Endothelial cell (in vitro differentiated cells): ENCODE data around the gene NAA16. TPM values are rescaled to one million over a fixed set of nuclear protein-coding genes. Genes with fewer than 3 reads are reported as not detected.
"Not testable (repeated sequence)": the region's sequence is repeated elsewhere in the genome, so short reads cannot be mapped to it uniquely, and the experiment has no call there.

Source experiments
- DNase-seq: peaks from one replicate; pipeline ENCODE4 v3.0.0; 2021; ENCODE audit warnings: low spot score
- H3K27ac Mint-ChIP-seq: one replicate; pipeline ENCODE4 v1.8.0; 2021; ENCODE audit warnings: mixed read lengths, inconsistent platforms; ENCODE audit not compliant: unreplicated experiment
- H3K27me3 Mint-ChIP-seq: one replicate; pipeline ENCODE4 v1.8.0; 2021; ENCODE audit warnings: mild to moderate bottlenecking, moderate library complexity, mixed read lengths, inconsistent platforms; ENCODE audit not compliant: unreplicated experiment
- H3K36me3 Mint-ChIP-seq: one replicate; pipeline ENCODE4 v1.8.0; 2021; ENCODE audit warnings: mild to moderate bottlenecking, low read depth, mixed read lengths, inconsistent platforms; ENCODE audit not compliant: unreplicated experiment
- H3K4me1 Mint-ChIP-seq: one replicate; pipeline ENCODE4 v1.8.0; 2021; ENCODE audit warnings: mild to moderate bottlenecking, mixed read lengths, inconsistent platforms; ENCODE audit not compliant: unreplicated experiment
- H3K4me3 Mint-ChIP-seq: one replicate; pipeline ENCODE4 v1.8.0; 2021; ENCODE audit warnings: mild to moderate bottlenecking, mixed read lengths, inconsistent platforms; ENCODE audit not compliant: unreplicated experiment
- H3K9me3 Mint-ChIP-seq: one replicate; pipeline ENCODE4 v1.8.0; 2021; ENCODE audit warnings: mixed read lengths, inconsistent platforms; ENCODE audit not compliant: unreplicated experiment
- CTCF ChIP-seq: fragments of 200-600 bp; sonication (generic); IDR thresholded peaks from one replicate; pipeline ENCODE4 v1.5.0; 2021; ENCODE audit warnings: antibody characterized with exemption; ENCODE audit not compliant: unreplicated experiment
- total RNA-seq: library from RNA; stranded (reverse); fragmentation: NEBNext Ultra II Directional; extraction: Animal tissue kit (Norgen Biotek cat#: 25700); gene quantifications from one replicate; pipeline ENCODE4 v1.2.1, GENCODE V29; 2021; ENCODE audit not compliant: unreplicated experiment

The NAA16 gene
- total RNA-seq, 1 donor from 2014 or later = 23.6 TPM

GRCh38 chr13:41271456-41272285 is 39.4 kb upstream of the NAA16 start:
- no peaks in the 10 kb centered on the region for H3K4me1 Mint-ChIP-seq
- H3K27ac Mint-ChIP-seq = no peak overlapping the region
- no peaks in the 10 kb centered on the region for H3K36me3 Mint-ChIP-seq
- no peak for DNase-seq
- TF ChIP-seq CTCF = no peak
- peaks cover 6% of the 10 kb centered on the region for H3K9me3 Mint-ChIP-seq
- H3K4me3 Mint-ChIP-seq = no peak overlapping the region
- H3K27me3 Mint-ChIP-seq = peaks cover under 1% of the 10 kb centered on the region

GRCh38 chr13:41273831-41274441 is 37.1 kb upstream of the NAA16 start:
- no peak for DNase-seq
- Mint-ChIP-seq H3K9me3 (no peaks in the 10 kb centered on the region), H3K36me3 (no peaks in the 10 kb centered on the region), H3K27ac (no peak overlapping the region), H3K4me3 (no peak overlapping the region), H3K27me3 (peaks cover 1% of the 10 kb centered on the region), H3K4me1 (no peaks in the 10 kb centered on the region)
- TF ChIP-seq CTCF = no peak

GRCh38 chr13:41274881-41275280 is 36.2 kb upstream of the NAA16 start:
- no peak for TF ChIP-seq CTCF
- Mint-ChIP-seq H3K9me3 (no peaks in the 10 kb centered on the region), H3K27me3 (peaks cover 1% of the 10 kb centered on the region), H3K27ac (no peak overlapping the region), H3K4me1 (no peaks in the 10 kb centered on the region), H3K36me3 (no peaks in the 10 kb centered on the region), H3K4me3 (no peak overlapping the region)
- DNase-seq = no peak

GRCh38 chr13:41276824-41277223 is 34.2 kb upstream of the NAA16 start:
- H3K4me1 Mint-ChIP-seq = no peaks in the 10 kb centered on the region
- H3K27me3 Mint-ChIP-seq = peaks cover 5% of the 10 kb centered on the region
- no peak overlapping the region for H3K27ac Mint-ChIP-seq
- TF ChIP-seq CTCF = no peak
- no peak for DNase-seq
- no peak overlapping the region for H3K4me3 Mint-ChIP-seq
- no peaks in the 10 kb centered on the region for H3K9me3 Mint-ChIP-seq
- H3K36me3 Mint-ChIP-seq = no peaks in the 10 kb centered on the region

GRCh38 chr13:41279156-41279555 is 31.9 kb upstream of the NAA16 start:
- not testable (repeated sequence) for H3K36me3 Mint-ChIP-seq, DNase-seq, H3K9me3 Mint-ChIP-seq, H3K27me3 Mint-ChIP-seq, H3K4me3 Mint-ChIP-seq, H3K4me1 Mint-ChIP-seq, H3K27ac Mint-ChIP-seq
